RWPE1 (cell line): Measurements from ENCODE around the gene MTHFR.
A peak's percentile ranks its signal among the peaks of the same experiment; 100 is the strongest.

ENCODE experiments used
- CTCF ChIA-PET: fragments of 350-600 bp; sonication (Branson Sonifier 250); formaldehyde crosslinking; extraction: SDS; loops from one replicate; lab custom pipeline; 2021; lab: Yijun Ruan, JAX
- POLR2A ChIA-PET: fragments of 400-600 bp; formaldehyde crosslinking; extraction: SDS; loops from one replicate; lab custom pipeline; 2020; ENCODE audit warnings: antibody characterized with exemption; ENCODE audit not compliant: low non-redundant PET; lab: Yijun Ruan, JAX
- DNase-seq: peaks from one replicate; pipeline ENCODE4 v3.0.0; 2012; ENCODE audit warnings: low spot score
- H3K27ac ChIP-seq: fragments of 450-650 bp; 2 replicates; pipeline ENCODE4 v1.5.1; 2017
- TF ChIP-seq, protein P1 (sequence below): fragments of 450-650 bp; conservative IDR thresholded peaks from 2 replicates; pipeline ENCODE4 v1.5.1; 2017; ENCODE audit warnings: low read depth, mild to moderate bottlenecking

Gene MTHFR

GRCh38 chr1:11787251-11787803 lies 18.4 kb downstream of the MTHFR start:
- peak overlapping the region; percentile 78 for H3K27ac ChIP-seq
- POLR2A ChIA-PET = interaction anchor here (0.6 to 1.5 kb wide), 2 partner anchors 14 to 20 kb away, joined by 3 to 6 read pairs; no protein-coding TSS in a partner anchor
- TF ChIP-seq, protein P1, sequence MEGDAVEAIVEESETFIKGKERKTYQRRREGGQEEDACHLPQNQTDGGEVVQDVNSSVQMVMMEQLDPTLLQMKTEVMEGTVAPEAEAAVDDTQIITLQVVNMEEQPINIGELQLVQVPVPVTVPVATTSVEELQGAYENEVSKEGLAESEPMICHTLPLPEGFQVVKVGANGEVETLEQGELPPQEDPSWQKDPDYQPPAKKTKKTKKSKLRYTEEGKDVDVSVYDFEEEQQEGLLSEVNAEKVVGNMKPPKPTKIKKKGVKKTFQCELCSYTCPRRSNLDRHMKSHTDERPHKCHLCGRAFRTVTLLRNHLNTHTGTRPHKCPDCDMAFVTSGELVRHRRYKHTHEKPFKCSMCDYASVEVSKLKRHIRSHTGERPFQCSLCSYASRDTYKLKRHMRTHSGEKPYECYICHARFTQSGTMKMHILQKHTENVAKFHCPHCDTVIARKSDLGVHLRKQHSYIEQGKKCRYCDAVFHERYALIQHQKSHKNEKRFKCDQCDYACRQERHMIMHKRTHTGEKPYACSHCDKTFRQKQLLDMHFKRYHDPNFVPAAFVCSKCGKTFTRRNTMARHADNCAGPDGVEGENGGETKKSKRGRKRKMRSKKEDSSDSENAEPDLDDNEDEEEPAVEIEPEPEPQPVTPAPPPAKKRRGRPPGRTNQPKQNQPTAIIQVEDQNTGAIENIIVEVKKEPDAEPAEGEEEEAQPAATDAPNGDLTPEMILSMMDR = no peak
- CTCF ChIA-PET = interaction anchor here (0.5 to 1.2 kb wide), 5 partner anchors 12 to 404 kb away, joined by 4 to 5 read pairs (median 4); no protein-coding TSS in a partner anchor
- DNase-seq = peak; percentile 55

DNA sequence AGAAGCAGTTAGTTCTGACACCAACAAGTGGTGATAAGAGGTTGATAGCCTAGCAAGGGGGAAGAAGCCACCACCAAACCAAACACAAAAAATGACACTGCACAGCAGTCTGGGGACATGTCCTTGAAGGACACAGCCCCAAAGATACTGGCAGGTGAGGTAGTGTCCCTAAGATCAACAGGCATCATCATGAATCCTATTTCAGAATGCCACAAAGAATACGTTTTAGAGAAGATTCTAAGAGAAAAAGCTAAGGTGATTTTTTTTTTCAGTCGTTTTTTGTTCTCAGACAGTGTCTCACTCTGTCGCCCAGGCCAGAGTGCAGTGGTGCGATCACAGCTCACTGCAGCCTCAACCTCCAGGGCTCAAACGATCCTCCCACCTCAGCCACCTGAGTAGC lies 19.6 kb downstream of the MTHFR start:
- POLR2A ChIA-PET = no interaction called here
- H3K27ac ChIP-seq = peak overlapping the region; percentile 78; the same call in 1 of the 2 replicates
- CTCF ChIA-PET = interaction anchor here (0.7 to 1.0 kb wide), 2 partner anchors 10 to 567 kb away, joined by 4 to 8 read pairs; no protein-coding TSS in a partner anchor
- DNase-seq = no peak
- TF ChIP-seq, protein P1 = no peak

DNA sequence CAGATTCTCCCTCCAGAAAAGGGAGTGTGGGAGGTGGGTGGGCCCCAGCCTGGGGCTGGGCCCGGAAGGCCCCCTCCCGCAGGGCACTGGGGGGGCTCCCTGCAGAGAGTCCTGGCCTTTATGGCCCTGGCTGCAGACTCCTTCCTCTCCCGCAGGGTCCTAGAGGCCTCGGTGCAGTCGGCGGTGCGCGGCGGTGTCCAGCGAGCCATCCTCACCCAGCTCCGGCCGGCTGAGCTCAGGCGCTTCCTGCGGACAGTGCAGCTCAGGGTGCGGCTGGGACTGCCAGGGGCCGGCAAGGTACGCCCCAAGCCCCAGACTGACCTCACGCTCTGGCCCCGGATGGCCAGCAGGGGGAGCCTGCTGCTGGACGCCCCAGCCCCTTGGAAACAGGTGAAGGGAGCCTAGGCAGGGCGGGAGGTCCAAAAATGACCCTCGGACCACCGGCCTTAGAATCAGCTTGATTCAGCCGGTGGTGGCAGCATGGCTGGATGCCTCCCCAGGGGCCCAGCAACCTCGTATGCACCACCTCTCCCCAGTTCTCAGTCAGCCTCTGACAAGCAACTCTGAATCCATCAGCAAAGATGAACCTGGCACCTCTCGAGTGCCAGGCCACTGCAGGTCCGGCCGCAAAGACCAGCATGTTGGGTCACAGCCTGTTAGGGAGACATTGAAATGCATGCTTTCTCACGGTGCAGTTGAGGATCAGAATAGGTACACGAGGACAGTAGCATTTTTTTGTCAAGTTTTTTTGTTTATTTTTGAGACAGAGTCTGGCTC lies 20.6 kb downstream of the MTHFR start:
- CTCF ChIA-PET = interaction anchor here (0.7 kb wide), 1 partner anchor 1196 kb away, joined by 4 read pairs; no protein-coding TSS in a partner anchor
- POLR2A ChIA-PET = interaction anchor here (0.6 kb wide), 1 partner anchor 64 kb away, joined by 3 read pairs; no protein-coding TSS in a partner anchor
- H3K27ac ChIP-seq = peak overlapping the region; percentile 9; the same call in 1 of the 2 replicates
- TF ChIP-seq, protein P1 = peak; percentile 83
- peak; percentile 55 for DNase-seq

GRCh38 chr1:11784256-11784992 lies 21.3 kb downstream of the MTHFR start:
- peak overlapping the region; percentile 9; the same call in 1 of the 2 replicates for H3K27ac ChIP-seq
- DNase-seq = no peak
- ChIA-PET CTCF (interaction anchor here (0.7 kb wide), 1 partner anchor 1195 kb away, joined by 4 read pairs; no protein-coding TSS in a partner anchor), POLR2A (interaction anchor here (0.6 kb wide), 1 partner anchor 65 kb away, joined by 3 read pairs; no protein-coding TSS in a partner anchor)
- TF ChIP-seq, protein P1 = no peak

DNA sequence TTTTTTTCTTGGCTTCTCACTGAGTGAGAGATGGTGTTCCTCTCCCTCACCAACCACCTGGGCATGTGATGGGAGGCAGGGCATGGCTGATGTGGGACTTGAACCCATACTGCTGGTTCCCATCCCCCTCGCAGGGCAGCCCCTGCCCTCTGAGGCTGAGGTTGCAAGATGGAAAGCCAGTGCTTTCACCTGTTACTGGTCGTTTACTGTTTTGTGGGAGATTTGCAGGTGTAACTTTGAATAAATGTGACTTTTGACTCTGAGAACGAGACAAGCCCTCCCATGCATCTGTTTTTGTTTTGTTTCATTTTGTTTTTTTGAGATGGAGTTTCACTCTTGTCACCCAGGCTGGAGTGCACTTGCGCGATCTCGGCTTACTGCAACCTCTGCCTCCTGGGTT lies 22.2 kb downstream of the MTHFR start:
- TF ChIP-seq, protein P1 = no peak
- DNase-seq = no peak
- no peak overlapping the region; the same call in 1 of the 2 replicates for H3K27ac ChIP-seq
- ChIA-PET CTCF (no interaction called here), POLR2A (no interaction called here)
